NCI-H446 (cell line): Measurements from ENCODE around the gene ADGRB3.
A peak's percentile ranks its signal among the peaks of the same experiment; 100 is the strongest.

ENCODE experiments used
- DNase-seq, 2 experiments: peaks; one replicate each; lab custom pipeline; 2025; lab: John Stamatoyannopoulos, UW

Gene ADGRB3

DNA sequence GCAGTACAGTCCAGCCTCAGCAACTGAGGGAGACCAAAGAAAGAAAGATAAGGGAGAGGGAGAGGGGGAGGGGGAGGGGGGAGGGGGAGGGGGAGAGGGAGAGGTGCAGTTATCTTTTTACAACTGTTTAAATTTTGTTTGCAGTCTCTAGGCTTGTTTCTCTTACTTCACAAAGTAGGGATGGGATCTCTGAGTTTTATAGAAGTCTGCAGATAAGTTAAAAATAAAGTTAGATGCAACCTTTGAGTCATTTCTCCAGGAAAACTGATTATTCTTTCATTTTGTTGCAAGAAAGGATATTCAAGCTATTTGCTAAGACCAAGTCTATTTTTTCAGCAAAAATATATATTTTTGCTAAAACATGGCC is 487.3 kb downstream of the ADGRB3 start:
- DNase-seq: no peak

DNA sequence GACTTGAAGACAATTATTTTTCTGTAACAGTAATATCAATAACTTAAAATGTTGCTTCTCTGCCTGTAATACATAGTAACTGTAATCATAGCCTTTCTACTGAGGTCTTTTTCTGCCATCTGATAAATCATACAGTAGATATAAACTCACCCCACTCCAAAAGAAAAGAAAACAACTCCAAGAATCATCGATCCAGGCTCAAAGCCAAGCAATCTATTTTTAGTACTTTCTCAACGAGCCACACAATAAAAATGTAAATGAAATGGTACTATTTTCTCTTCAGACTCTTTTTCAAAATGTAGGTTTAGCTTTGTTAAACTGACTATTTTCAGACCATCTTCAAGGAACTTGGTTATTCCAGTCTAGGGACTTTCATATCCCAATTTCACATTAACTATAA is 493.3 kb downstream of the ADGRB3 start:
- DNase-seq: no peak

GRCh38 chr6:69129046-69129445 is 494.0 kb downstream of the ADGRB3 start:
- DNase-seq: no peak

GRCh38 chr6:69135927-69136326 is 500.8 kb downstream of the ADGRB3 start:
- no peak for DNase-seq

- peak in 1 of 2 experiments; percentile 25 for DNase-seq
Observed at GRCh38 chr6:69138148-69138547, 503.1 kb downstream of the ADGRB3 start.

DNA sequence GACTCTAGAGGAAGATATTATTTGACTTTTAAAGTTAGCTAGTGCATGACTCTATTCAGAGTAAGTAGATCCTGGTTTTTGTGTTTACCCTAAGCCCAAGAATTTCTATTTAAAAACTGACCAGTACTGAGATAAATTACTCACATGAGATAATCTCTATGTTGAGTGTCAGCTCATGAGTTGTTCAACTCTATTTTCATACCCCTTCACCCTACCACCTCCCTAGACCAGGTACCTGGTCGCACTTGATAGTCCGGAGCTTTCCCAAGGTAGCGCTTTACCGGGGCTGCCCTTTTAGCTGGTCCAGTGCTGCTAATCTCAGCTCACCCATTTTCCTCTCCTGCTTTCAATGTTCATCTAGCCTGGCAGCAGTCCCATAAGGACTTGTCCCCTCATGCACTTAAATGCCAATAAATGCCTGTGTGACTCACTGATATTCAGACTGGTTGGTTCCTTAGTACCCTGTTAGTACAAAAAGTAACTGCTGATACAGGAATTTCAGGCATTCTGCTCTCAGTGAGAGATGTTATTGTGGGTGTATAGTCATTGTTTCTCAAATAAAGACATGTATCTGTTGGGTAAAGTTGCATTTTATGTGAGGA is 503.9 kb downstream of the ADGRB3 start:
- peak in 1 of 2 experiments; percentile 7 for DNase-seq

DNA sequence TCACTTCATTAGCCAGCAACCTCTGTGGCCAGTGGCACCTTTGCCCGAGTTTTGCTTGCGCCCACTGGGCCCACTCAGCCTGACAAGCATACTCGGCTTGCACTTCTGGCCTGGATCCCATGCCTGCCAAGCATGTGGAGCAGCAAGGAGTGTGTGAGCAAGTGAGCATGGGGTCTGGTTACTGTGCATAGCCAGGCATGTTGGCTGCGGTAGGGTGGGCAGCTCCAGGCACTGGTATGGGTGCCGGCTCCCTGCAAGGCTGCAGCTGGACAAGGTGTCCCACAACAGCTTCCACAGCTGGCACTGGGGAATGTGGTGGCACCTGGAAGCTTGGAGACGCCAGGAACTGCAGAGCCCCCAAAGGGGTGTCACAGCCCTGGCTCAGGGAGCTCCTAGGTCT is 510.0 kb downstream of the ADGRB3 start:
- DNase-seq: no peak

DNA sequence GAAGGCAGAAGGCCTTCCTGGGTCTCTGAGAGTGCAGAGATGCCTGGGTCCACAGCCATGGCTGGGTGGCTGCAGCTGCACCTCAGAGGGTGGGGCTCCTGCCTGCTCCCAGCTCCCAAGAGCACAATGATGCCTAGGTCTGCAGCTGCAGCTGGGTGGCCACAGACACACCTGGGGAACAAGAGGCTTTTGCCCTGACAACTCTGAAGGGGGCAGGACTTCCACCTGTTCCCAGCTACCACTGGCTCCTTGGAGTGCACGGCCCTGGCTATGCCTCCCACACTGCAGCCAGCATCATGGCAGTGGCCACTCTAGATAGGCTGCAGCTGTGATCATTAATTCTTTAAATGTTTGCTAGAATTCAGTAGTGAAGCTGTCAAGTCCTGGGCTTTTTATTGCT is 511.3 kb downstream of the ADGRB3 start:
- no peak for DNase-seq

- no peak for DNase-seq
Observed at GRCh38 chr6:69155467-69155866, 520.4 kb downstream of the ADGRB3 start.

DNA sequence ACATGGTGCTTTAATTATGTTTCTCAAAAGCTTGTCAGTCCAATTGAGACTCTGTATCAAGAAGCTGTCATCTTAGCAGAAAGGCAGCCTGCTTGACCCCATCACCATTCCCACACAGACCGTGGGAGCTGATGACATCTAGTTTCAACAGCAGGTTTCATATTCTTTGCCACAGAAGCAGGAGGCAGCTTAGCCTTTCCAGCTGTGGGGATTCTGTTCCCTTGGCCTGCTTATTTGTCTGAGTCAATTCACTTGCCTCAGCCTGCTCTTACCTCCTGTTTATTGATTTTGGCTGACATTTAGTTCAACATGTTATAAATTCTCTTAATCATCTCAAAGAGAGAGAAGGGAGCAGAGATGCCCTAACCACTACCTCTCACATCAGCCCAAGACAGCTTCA is 527.7 kb downstream of the ADGRB3 start:
- peak in 1 of 2 experiments; percentile 26 for DNase-seq

DNA sequence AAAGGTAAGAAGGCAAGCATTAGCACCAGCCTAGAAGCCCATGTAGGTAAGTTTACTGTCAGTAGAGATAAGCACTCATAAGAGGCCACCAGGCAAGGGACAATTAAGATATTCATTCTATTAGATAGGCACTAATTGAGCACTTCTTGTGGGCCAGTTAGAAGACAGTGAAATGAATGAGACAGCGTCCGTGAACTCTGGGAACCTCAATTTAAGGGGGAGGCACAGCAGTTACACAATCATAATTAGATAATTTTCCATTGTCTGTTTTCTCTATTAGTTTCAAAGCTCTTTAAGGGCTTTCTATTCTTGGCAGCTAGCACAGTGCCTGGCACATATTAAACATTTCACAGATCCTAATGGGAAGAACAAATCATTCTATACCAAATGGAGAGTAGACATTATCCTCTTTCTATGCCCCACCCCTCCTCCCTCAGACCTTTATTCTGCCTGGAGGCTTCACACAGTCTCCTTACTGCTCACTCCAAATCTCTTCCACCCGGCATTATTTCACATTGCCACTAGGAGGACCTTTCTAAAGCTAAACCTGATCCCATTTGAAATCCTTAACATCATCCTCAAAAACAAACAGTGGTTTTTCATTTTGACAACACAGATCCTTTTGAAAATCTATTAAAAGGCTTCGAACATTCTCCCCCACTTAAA is 529.6 kb downstream of the ADGRB3 start:
- peak in 1 of 2 experiments; percentile 12 for DNase-seq

DNA sequence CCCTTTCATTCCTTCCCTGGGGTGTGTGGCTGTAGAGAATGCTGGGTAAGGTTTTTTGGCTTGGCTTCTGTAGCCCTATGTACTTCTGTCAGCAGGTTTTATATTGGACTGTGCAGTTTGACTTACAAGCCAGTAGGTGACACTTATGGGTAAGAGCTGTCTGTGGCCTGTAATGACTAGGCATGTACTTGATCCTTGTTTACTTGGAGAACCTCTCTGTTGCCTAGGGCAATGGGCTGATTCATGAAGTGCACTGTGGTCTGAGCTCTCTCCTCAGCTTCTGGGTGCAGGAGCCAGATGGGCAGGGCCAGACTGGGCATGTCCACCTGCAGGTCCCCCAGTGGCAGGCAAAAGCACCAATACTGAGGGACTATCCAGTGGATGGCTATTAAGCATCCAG is 544.6 kb downstream of the ADGRB3 start:
- DNase-seq: peak in 1 of 2 experiments; percentile 4

GRCh38 chr6:69180361-69181067 is 545.4 kb downstream of the ADGRB3 start:
- no peak for DNase-seq

GRCh38 chr6:69181964-69182363 is 546.9 kb downstream of the ADGRB3 start:
- DNase-seq: peak in 1 of 2 experiments; percentile 11

- no peak for DNase-seq
Observed at GRCh38 chr6:69185276-69185675, 550.2 kb downstream of the ADGRB3 start.

DNA sequence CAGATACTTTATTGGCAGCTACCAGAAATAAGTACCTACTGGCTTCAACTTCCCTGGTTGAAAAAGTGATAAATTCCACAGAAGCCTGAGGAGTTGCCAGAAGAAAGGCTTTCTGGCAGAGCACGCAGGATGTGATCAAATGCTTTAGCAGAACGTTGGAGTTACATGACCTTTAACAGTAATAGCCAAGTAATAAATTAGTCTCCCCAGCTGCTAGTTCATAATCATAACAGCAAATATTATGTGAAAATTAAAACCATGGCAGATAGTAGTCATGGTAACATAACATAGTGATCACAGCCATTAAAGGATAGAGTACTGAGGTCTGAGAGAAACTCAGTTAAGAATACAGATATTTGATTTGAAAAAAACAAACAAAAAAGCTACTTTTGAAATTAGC is 567.7 kb downstream of the ADGRB3 start:
- DNase-seq: peak in 1 of 2 experiments; percentile 63

GRCh38 chr6:69216127-69216526 is 581.0 kb downstream of the ADGRB3 start:
- no peak for DNase-seq

GRCh38 chr6:69217343-69217742 is 582.3 kb downstream of the ADGRB3 start:
- no peak for DNase-seq

DNA sequence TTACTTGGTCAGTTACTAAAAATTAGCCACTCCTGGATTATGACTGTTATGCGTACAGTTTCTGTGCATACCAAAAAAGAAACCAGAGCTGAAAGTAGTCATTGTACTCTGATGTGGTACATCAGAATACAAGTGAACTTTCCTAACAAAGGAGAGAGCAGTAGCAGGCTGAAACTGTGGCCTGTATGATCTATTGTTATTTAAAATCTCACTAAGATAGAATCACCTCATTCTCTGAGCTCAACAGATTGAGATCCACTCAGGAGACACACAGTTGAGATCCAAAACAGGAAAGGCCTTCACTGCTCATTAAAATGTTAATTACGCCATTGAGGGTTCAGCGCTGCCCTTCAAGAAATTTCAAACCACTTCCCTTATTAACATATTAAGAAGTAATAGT is 585.3 kb downstream of the ADGRB3 start:
- DNase-seq: no peak

GRCh38 chr6:69232008-69232407 is 596.9 kb downstream of the ADGRB3 start:
- DNase-seq: no peak

DNA sequence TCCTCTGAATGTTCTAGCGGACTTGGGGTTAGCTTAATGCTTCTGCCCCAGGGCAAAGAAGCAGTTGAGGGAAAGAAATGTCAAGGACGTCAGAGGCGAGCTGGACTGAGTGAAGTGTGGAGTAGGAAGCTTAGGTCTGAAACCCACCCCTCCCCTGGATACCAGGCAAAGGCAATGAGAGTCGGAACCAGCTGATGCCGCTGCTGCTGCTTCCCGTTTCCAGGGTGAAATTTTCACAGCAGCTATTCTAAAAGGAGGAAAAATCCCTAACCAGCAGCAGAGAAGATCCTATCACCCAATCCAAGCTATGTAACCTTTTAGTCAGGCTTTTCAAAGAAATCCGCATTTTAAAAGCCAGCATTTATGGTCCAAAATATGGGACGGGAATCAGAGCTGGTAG is 597.4 kb downstream of the ADGRB3 start:
- no peak for DNase-seq

- no peak for DNase-seq
Observed at GRCh38 chr6:69232911-69233448, 597.9 kb downstream of the ADGRB3 start.

DNA sequence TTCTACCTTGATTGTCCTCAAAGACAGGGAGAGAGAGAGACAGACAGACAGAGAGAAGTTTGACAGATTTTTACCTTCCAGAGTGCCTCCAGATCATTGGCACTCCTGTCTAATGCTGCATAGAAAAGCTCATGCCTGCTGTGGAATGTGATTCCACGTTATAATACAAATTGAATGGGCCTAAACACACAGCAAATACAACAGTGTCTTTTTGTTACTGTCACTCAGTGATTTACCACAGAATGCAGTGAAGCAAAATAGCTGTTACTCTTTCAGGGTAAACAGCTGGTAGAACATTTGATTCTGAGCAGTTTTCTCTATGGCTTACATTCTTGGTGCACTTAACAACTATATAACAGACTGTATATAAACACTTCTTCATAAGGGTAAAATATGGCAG is 603.0 kb downstream of the ADGRB3 start:
- DNase-seq: no peak
